IMR-90 (cell line): ENCODE data around the gene KMT5C. TPM values are rescaled to one million over a fixed set of nuclear protein-coding genes. Genes with fewer than 3 reads are reported as not detected.

Experiments used
- ATAC-seq: fragments of 200-7000 bp; cut with Tn5 transposase; 2 replicates; pipeline ENCODE4 v1.9.1; 2020; ENCODE audit warnings: low read depth, mild to moderate bottlenecking, moderate library complexity
- BruUV-seq: library from RNA; stranded (reverse); fragments of 400-500 nt; replicated peaks from 2 replicates; lab custom pipeline; 2021; lab: Mats Ljungman, UMichigan
- CTCF ChIA-PET: fragments of 300-600 bp; formaldehyde crosslinking; extraction: SDS; loops from one replicate; lab custom pipeline; 2021; ENCODE audit warnings: antibody characterized with exemption; lab: Yijun Ruan, JAX
- POLR2A ChIA-PET: fragments of 300-600 bp; sonication (Branson Sonifier 250); formaldehyde crosslinking; loops from one replicate; lab custom pipeline; 2022; ENCODE audit warnings: antibody characterized with exemption; ENCODE audit not compliant: unreplicated experiment; lab: Charles Lee
- DNase-seq: peaks from one replicate; pipeline ENCODE4 v3.0.0; 2013
- H2AFZ ChIP-seq: replicated peaks from 2 replicates; pipeline ENCODE3; 2013; ENCODE audit warnings: low read length, mild to moderate bottlenecking; ENCODE audit not compliant: poor library complexity
- H2AK5ac ChIP-seq: 2 replicates; pipeline ENCODE4 v1.6.1; 2013; ENCODE audit warnings: low read depth, low read length, inconsistent platforms
- H2AK9ac ChIP-seq: replicated peaks from 2 replicates; pipeline ENCODE3; 2013; ENCODE audit warnings: mild to moderate bottlenecking, low read depth, low read length, moderate library complexity; ENCODE audit not compliant: poor library complexity
- H2BK120ac ChIP-seq: 2 replicates; pipeline ENCODE4 v1.6.1; 2013; ENCODE audit warnings: low read depth, low read length, inconsistent platforms
- H2BK15ac ChIP-seq: 3 replicates; pipeline ENCODE4 v1.6.1; 2013; ENCODE audit warnings: low read depth, low read length, inconsistent platforms
- H2BK20ac ChIP-seq: 2 replicates; pipeline ENCODE4 v1.6.1; 2013; ENCODE audit warnings: low read depth, mild to moderate bottlenecking, inconsistent platforms, low read length, moderate library complexity
- H2BK5ac ChIP-seq: 2 replicates; pipeline ENCODE4 v1.6.1; 2013; ENCODE audit warnings: mild to moderate bottlenecking, low read depth, low read length, inconsistent platforms; ENCODE audit not compliant: poor library complexity, severe bottlenecking
- H3K14ac ChIP-seq: replicated peaks from 2 replicates; pipeline ENCODE4 v1.6.1; 2013; ENCODE audit warnings: low read depth, low read length, inconsistent platforms
- H3K18ac ChIP-seq: 2 replicates; pipeline ENCODE4 v1.6.1; 2013; ENCODE audit warnings: low read depth, low read length, control low read depth
- H3K23ac ChIP-seq: 2 replicates; pipeline ENCODE4 v1.6.1; 2013; ENCODE audit warnings: low read depth, low read length, inconsistent platforms
- H3K27ac ChIP-seq: 2 replicates; pipeline ENCODE4 v1.5.1; 2013; ENCODE audit warnings: mild to moderate bottlenecking, control low read depth, low read length; ENCODE audit not compliant: insufficient read depth
- H3K27me3 ChIP-seq: 2 replicates; pipeline ENCODE4 v1.6.1; 2013; ENCODE audit warnings: low read length; ENCODE audit not compliant: control insufficient read depth, insufficient read depth
- H3K36me3 ChIP-seq: 2 replicates; pipeline ENCODE4 v1.6.1; 2013; ENCODE audit warnings: low read length, mixed read lengths; ENCODE audit not compliant: control insufficient read depth, insufficient read depth
- H3K4ac ChIP-seq: 2 replicates; pipeline ENCODE4 v1.6.1; 2013; ENCODE audit warnings: low read depth, low read length, inconsistent platforms
- H3K4me1 ChIP-seq: 2 replicates; pipeline ENCODE4 v1.6.1; 2013; ENCODE audit warnings: low read length, mixed read lengths; ENCODE audit not compliant: control insufficient read depth, insufficient read depth
- H3K4me2 ChIP-seq: 2 replicates; pipeline ENCODE4 v1.6.1; 2013; ENCODE audit warnings: low read depth, mild to moderate bottlenecking, control low read depth, low read length, moderate library complexity
- H3K4me3 ChIP-seq: 2 replicates; pipeline ENCODE4 v1.5.1; 2013; ENCODE audit warnings: low read depth, mild to moderate bottlenecking, control low read depth, low read length, moderate library complexity; ENCODE audit not compliant: insufficient read depth
- H3K56ac ChIP-seq: 2 replicates; pipeline ENCODE4 v1.6.1; 2013; ENCODE audit warnings: low read length, inconsistent platforms; ENCODE audit not compliant: insufficient read depth; ENCODE audit errors: extremely low read depth
- H3K79me1 ChIP-seq, 2 experiments: 2 replicates each; pipeline ENCODE4 v1.6.1; 2013; ENCODE audit warnings: low read length in 2 of 2, inconsistent platforms in 1 of 2, low read depth in 1 of 2
- H3K9ac ChIP-seq: 2 replicates; pipeline ENCODE4 v1.6.1; 2013; ENCODE audit warnings: low read depth, low read length, control low read depth
- H3K9me1 ChIP-seq: 2 replicates; pipeline ENCODE4 v1.6.1; 2013; ENCODE audit warnings: low read length, inconsistent platforms; ENCODE audit not compliant: insufficient read depth
- H3K9me3 ChIP-seq: 2 replicates; pipeline ENCODE4 v1.6.1; 2013; ENCODE audit warnings: low read length; ENCODE audit not compliant: control insufficient read depth, insufficient read depth
- H4K20me1 ChIP-seq: 2 replicates; pipeline ENCODE4 v1.6.1; 2013; ENCODE audit warnings: low read length, inconsistent platforms; ENCODE audit not compliant: insufficient read depth
- H4K5ac ChIP-seq: 2 replicates; pipeline ENCODE4 v1.6.1; 2013; ENCODE audit warnings: mild to moderate bottlenecking, low read depth, low read length, control low read depth
- H4K8ac ChIP-seq, 2 experiments: 2 replicates each; pipeline ENCODE4 v1.6.1; 2013; ENCODE audit warnings: low read depth in 2 of 2, low read length in 2 of 2, control low read depth in 1 of 2, inconsistent platforms in 1 of 2
- H4K91ac ChIP-seq: 2 replicates; pipeline ENCODE4 v1.6.1; 2013; ENCODE audit warnings: low read depth, low read length, inconsistent platforms; ENCODE audit not compliant: insufficient read depth
- FOS ChIP-seq: fragments of 150-350 bp; IDR thresholded peaks from 2 replicates; pipeline ENCODE4 v1.6.1; 2016; ENCODE audit warnings: low read depth, low read length
- MAFK ChIP-seq: IDR thresholded peaks from 2 replicates; pipeline ENCODE4 v1.6.1; 2012; ENCODE audit warnings: low read depth, low read length, improper control_type of control experiment
- MAZ ChIP-seq: IDR thresholded peaks from 2 replicates; pipeline ENCODE4 v1.6.1; 2012; ENCODE audit warnings: low read depth, mild to moderate bottlenecking, low read length, improper control_type of control experiment, moderate library complexity, borderline replicate concordance
- POLR2A ChIP-seq: IDR thresholded peaks from 2 replicates; pipeline ENCODE4 v1.6.1; 2012; ENCODE audit warnings: mild to moderate bottlenecking, low read depth, low read length
- SMC3 ChIP-seq: fragments of 150-350 bp; IDR thresholded peaks from 2 replicates; pipeline ENCODE4 v1.6.1; 2016; ENCODE audit warnings: low read depth, mild to moderate bottlenecking, antibody characterized with exemption, low read length, moderate library complexity
- WGBS, 2 experiments: methylation state at CpG; one replicate each; pipeline versions ENCODE4 v1.1.5 to v1.1.7; 2013; ENCODE audit warnings: missing lambda C conversion rate in 2 of 2; ENCODE audit not compliant: insufficient read length in 1 of 2; ENCODE audit errors: extremely low coverage in 2 of 2; 5-methylcytosine and 5-hydroxymethylcytosine counted together
- dilution Hi-C: fragments of 300-500 bp; cut with HindIII; formaldehyde crosslinking; loops from one replicate; pipeline ENCODE4 v1.14.3; 2018; ENCODE audit warnings: low sequenced_read_pairs; ENCODE audit not compliant: unreplicated experiment
- in situ Hi-C: fragments of 300-500 bp; cut with MboI; formaldehyde crosslinking; loops from 3 replicates; pipeline ENCODE4 v1.14.3; 2019; ENCODE audit warnings: low sequenced_read_pairs, inconsistent platforms, mixed read lengths
- intact Hi-C: fragments of 100-400 bp; cut with micrococcal nuclease; formaldehyde crosslinking; loops from 2 replicates; pipeline ENCODE4 v1.10.0; 2022
- polyA plus RNA-seq, 3 experiments: library from polyadenylated mRNA; depleted of rRNA; stranded (reverse); fragments of >200 nt; gene quantifications; 2 replicates each; pipeline ENCODE4 v1.2.3, GENCODE V29; 2012; ENCODE audit warnings: low replicate concordance in 1 of 3
- total RNA-seq: library from RNA; depleted of rRNA; stranded (reverse); fragments of >200 nt; gene quantifications from 2 replicates; pipeline ENCODE4 v1.2.3, GENCODE V29; 2012
- TF ChIP-seq, protein P1 (sequence below): fragments of 150-350 bp; IDR thresholded peaks from 2 replicates; pipeline ENCODE4 v1.6.1; 2017; ENCODE audit warnings: mild to moderate bottlenecking, antibody characterized with exemption, low read length, low read depth
- TF ChIP-seq, protein P2 (sequence below): conservative IDR thresholded peaks from 2 replicates; pipeline ENCODE4 v1.5.1; 2012; ENCODE audit warnings: mild to moderate bottlenecking, low read depth, low read length, improper control_type of control experiment

The KMT5C gene
- total and polyA plus RNA-seq, 2 of the 4 experiments (the other 2 are of a cell fraction): 1.8 to 5.9 TPM

DNA sequence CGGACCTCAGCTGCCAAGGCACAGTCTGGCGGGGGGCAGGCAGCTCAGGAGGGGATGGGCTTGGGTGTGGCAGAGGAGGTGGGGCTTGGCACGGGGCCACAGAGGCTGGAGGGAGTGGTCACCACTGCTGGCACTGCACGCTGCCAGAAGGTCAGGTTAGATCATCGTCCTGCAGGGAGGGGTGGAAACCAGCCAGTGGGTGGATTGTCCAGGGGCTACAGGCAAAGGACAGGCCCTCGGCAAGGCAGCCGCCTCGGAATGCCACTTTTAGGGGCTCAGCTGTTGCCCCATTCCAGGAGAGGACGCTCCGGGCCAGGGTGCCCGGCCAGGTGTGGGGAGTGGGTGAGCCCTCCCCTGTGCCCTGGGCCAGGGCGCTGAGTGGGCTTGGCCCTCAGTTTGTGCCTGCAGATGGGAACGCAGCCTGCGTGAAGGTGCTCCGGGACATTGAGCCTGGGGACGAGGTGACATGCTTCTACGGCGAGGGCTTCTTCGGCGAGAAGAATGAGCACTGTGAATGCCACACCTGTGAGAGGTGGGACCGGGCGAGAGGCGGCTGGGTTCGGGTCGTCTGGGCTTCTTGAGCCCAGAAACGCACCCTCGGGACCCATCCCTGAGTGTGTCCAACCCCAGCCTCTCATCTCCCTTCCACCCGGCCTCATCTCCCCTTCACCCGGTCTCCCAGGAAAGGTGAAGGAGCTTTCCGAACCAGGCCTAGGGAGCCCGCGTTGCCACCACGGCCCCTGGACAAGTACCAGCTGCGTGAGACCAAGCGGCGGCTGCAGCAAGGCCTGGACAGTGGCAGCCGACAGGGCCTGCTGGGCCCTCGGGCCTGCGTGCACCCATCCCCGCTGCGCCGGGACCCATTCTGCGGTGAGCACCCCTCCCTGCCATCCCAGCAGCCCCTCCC is 6.4 kb downstream of the KMT5C start (continued):
- no peak for TF ChIP-seq SMC3

DNA sequence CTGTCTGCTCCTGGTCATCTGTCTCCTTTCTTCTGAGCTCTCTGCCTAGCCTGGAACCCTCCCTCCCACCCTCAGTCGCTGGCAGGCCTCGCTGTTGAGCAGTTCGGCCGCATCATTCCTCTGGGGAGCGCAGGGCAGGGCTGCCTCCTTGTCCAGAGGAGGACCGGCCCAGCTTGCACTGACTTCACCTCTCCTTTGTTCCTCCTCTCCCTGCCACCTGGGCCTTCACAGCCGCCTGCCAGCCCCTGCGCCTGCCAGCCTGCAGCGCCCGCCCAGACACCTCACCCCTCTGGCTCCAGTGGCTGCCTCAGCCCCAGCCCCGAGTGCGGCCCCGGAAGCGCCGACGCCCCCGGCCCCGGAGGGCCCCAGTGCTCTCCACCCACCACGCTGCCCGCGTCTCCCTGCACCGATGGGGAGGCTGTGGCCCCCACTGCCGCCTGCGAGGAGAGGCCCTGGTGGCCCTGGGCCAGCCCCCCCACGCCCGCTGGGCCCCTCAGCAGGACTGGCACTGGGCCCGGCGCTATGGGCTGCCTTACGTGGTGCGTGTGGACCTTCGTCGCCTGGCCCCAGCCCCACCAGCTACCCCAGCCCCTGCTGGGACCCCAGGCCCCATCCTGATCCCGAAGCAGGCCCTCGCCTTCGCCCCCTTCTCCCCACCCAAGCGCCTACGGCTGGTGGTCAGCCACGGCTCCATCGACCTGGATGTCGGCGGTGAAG is 7.2 kb downstream of the KMT5C start:
- H3K23ac ChIP-seq: no peak overlapping the region
- ChIA-PET CTCF (interaction anchor here (0.5 kb wide), 1 partner anchor 8 kb away, joined by 5 read pairs; no protein-coding TSS in a partner anchor), POLR2A (no interaction called here)
- H2BK5ac ChIP-seq: no peak overlapping the region
- H2AK5ac ChIP-seq: no peak overlapping the region
- no peak overlapping the region for H3K9ac ChIP-seq
- peaks cover 4% of the 10 kb centered on the region for H3K27me3 ChIP-seq
- no TSS peak for BruUV-seq
- H2AK9ac ChIP-seq: no peak overlapping the region
- intact Hi-C loops: no loop called here
- no peak overlapping the region for H3K27ac ChIP-seq
- H3K9me3 ChIP-seq: no peaks in the 10 kb centered on the region
- no peak overlapping the region for H3K4ac ChIP-seq
- DNase-seq (no peak), ATAC-seq (no peak)
- 80% methylated on average over 25 of the region's 41 CpGs; no CpG with 5 or more reads in 1 of the 2 experiments for WGBS, 2 experiments
- H3K56ac ChIP-seq: no peak overlapping the region
- dilution Hi-C loops: no loop called here
- H3K14ac ChIP-seq: no peak overlapping the region
- H3K18ac ChIP-seq: no peak overlapping the region
- H2AFZ ChIP-seq: no peak overlapping the region
- TF ChIP-seq FOS (no peak), MAFK (no peak), MAZ (no peak), POLR2A (no peak)
- TF ChIP-seq, protein P1, sequence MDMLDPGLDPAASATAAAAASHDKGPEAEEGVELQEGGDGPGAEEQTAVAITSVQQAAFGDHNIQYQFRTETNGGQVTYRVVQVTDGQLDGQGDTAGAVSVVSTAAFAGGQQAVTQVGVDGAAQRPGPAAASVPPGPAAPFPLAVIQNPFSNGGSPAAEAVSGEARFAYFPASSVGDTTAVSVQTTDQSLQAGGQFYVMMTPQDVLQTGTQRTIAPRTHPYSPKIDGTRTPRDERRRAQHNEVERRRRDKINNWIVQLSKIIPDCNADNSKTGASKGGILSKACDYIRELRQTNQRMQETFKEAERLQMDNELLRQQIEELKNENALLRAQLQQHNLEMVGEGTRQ: no peak
- TF ChIP-seq, protein P2, sequence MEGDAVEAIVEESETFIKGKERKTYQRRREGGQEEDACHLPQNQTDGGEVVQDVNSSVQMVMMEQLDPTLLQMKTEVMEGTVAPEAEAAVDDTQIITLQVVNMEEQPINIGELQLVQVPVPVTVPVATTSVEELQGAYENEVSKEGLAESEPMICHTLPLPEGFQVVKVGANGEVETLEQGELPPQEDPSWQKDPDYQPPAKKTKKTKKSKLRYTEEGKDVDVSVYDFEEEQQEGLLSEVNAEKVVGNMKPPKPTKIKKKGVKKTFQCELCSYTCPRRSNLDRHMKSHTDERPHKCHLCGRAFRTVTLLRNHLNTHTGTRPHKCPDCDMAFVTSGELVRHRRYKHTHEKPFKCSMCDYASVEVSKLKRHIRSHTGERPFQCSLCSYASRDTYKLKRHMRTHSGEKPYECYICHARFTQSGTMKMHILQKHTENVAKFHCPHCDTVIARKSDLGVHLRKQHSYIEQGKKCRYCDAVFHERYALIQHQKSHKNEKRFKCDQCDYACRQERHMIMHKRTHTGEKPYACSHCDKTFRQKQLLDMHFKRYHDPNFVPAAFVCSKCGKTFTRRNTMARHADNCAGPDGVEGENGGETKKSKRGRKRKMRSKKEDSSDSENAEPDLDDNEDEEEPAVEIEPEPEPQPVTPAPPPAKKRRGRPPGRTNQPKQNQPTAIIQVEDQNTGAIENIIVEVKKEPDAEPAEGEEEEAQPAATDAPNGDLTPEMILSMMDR: no peak
- H4K20me1 ChIP-seq: no peaks in the 10 kb centered on the region; the same call in 1 of the 2 replicates
- no peaks in the 10 kb centered on the region for H3K9me1 ChIP-seq
- no peak overlapping the region for H2BK15ac ChIP-seq
- H2BK20ac ChIP-seq: no peak overlapping the region
- no peak overlapping the region for H4K5ac ChIP-seq
- peaks cover 18% of the 10 kb centered on the region; the same call in 1 of the 2 replicates for H3K36me3 ChIP-seq
- H3K4me3 ChIP-seq: no peak overlapping the region
- peaks cover 3% of the 10 kb centered on the region; the same call in 1 of the 2 replicates for H3K4me1 ChIP-seq
- H3K4me2 ChIP-seq: no peak overlapping the region
- H3K79me1 ChIP-seq: peaks cover 0 to under 1% of the 10 kb centered on the region in 2 experiments; a peak in 2 of 4 replicates
- in situ Hi-C loops: no loop called here
- no peak overlapping the region for H4K8ac ChIP-seq
- H2BK120ac ChIP-seq: no peak overlapping the region
- no peak overlapping the region for H4K91ac ChIP-seq
